OCI-LY7 (cell line): ENCODE results near the gene REXO1.

Experiments
- CTCF ChIP-seq: fragments of 200-600 bp; sonication (generic); conservative IDR thresholded peaks from 2 replicates; pipeline ENCODE4 v1.5.1; 2014; ENCODE audit warnings: mild to moderate bottlenecking, antibody characterized with exemption, low read length, moderate library complexity, mixed read lengths
- EZH2phosphoT487 ChIP-seq: fragments of 200-600 bp; sonication (generic); IDR thresholded peaks from 2 replicates; pipeline ENCODE4 v1.6.1; 2018; ENCODE audit warnings: low read depth, borderline replicate concordance, mild to moderate bottlenecking, mixed run types, antibody characterized with exemption, low read length, moderate library complexity, mixed read lengths

GRCh38 chr19:1807030-1807694, 41.1 kb downstream of the REXO1 start:
- TF ChIP-seq CTCF (no peak), EZH2phosphoT487 (no peak)
